ENCODE data around the gene ASB18. TPM values are rescaled to one million over a fixed set of nuclear protein-coding genes. Genes with fewer than 3 reads are reported as not detected.
"Not testable (repeated sequence)": the region's sequence is repeated elsewhere in the genome, so short reads cannot be mapped to it uniquely, and the experiment has no call there.

ASB18 gene
- total RNA-seq, 2 experiments from 2014 or later: not detected

- ChIA-PET POLR2A (no interaction called here), CTCF (no interaction called here)
- H3K4me1 Mint-ChIP-seq: no peaks in the 10 kb centered on the region
- H3K36me3 Mint-ChIP-seq (ENCODE audit: low read depth): no peaks in the 10 kb centered on the region
- no peaks in the 10 kb centered on the region for H3K9me3 Mint-ChIP-seq (ENCODE audit: low read depth)
- intact Hi-C loops (cut with DNase I, micrococcal nuclease): no loop called here
- H3K27ac Mint-ChIP-seq: no peak overlapping the region
- peaks cover 11% of the 10 kb centered on the region for H3K27me3 Mint-ChIP-seq
- ATAC-seq: no peak
- no peak for DNase-seq
- no peak overlapping the region for H3K4me3 Mint-ChIP-seq
These were observed 31.3 kb upstream of the ASB18 start for GRCh38 chr2:236295481-236295880.

DNA sequence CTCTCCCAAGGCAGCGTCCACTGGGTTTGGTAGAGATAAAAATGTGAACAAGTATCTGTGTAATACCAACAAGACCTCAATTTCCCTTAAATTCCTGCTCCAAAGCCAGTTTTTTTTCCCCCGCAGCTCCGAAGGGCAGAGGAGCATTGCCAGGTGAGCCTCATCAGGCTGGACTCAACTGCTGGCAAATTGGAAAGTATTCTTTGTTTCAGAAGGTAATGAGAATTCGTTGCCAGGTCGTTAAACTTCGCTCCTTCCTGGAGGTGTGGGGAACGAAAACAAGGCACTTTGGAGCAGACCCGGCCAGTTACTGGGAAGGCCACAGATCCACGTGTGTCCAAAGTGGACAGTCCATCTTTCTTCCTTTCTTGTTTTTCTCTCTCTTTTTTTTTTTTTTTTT is 30.4 kb upstream of the ASB18 start:
- ATAC-seq: no peak
- H3K27me3 Mint-ChIP-seq: peaks cover 13% of the 10 kb centered on the region
- ChIA-PET CTCF (no interaction called here), POLR2A (no interaction called here)
- no peak overlapping the region for H3K4me3 Mint-ChIP-seq
- H3K4me1 Mint-ChIP-seq: no peaks in the 10 kb centered on the region
- no peaks in the 10 kb centered on the region for H3K36me3 Mint-ChIP-seq (ENCODE audit: low read depth)
- intact Hi-C loops (cut with DNase I, micrococcal nuclease): no loop called here
- no peaks in the 10 kb centered on the region for H3K9me3 Mint-ChIP-seq (ENCODE audit: low read depth)
- H3K27ac Mint-ChIP-seq: no peak overlapping the region
- DNase-seq: no peak

GRCh38 chr2:236293241-236293810 is 29.1 kb upstream of the ASB18 start:
- no peak for ATAC-seq
- Mint-ChIP-seq H3K36me3 (ENCODE audit: low read depth) (no peaks in the 10 kb centered on the region), H3K27ac (no peak overlapping the region), H3K9me3 (ENCODE audit: low read depth) (no peaks in the 10 kb centered on the region), H3K27me3 (peaks cover 20% of the 10 kb centered on the region), H3K4me1 (no peaks in the 10 kb centered on the region), H3K4me3 (no peak overlapping the region)
- intact Hi-C loops (cut with DNase I, micrococcal nuclease): no loop called here
- no peak for DNase-seq
- POLR2A ChIA-PET: no interaction called here
- CTCF ChIA-PET: interaction anchor here (0.6 kb wide), 1 partner anchor 14 kb away, joined by 5 read pairs; no protein-coding TSS in a partner anchor

- intact Hi-C loops (cut with DNase I, micrococcal nuclease): no loop called here
These were observed 27.7 kb upstream of the ASB18 start for GRCh38 chr2:236291911-236292310.

GRCh38 chr2:236291476-236291875 is 27.3 kb upstream of the ASB18 start:
- Mint-ChIP-seq H3K27ac (no peak overlapping the region), H3K4me3 (no peak overlapping the region), H3K9me3 (ENCODE audit: low read depth) (no peaks in the 10 kb centered on the region), H3K36me3 (ENCODE audit: low read depth) (no peaks in the 10 kb centered on the region), H3K4me1 (no peaks in the 10 kb centered on the region), H3K27me3 (peaks cover 31% of the 10 kb centered on the region)
- no peak for DNase-seq
- intact Hi-C loops (cut with DNase I, micrococcal nuclease): no loop called here
- ChIA-PET CTCF (no interaction called here), POLR2A (no interaction called here)
- ATAC-seq: no peak

More at GRCh38 chr2:236291911-236292310, 27.7 kb upstream of the ASB18 start:
- Mint-ChIP-seq H3K4me3 (no peak overlapping the region), H3K36me3 (ENCODE audit: low read depth) (no peaks in the 10 kb centered on the region), H3K27me3 (peaks cover 31% of the 10 kb centered on the region), H3K9me3 (ENCODE audit: low read depth) (no peaks in the 10 kb centered on the region), H3K4me1 (no peaks in the 10 kb centered on the region), H3K27ac (no peak overlapping the region)
- CTCF ChIA-PET: no interaction called here
- DNase-seq (no peak), ATAC-seq (no peak)
- POLR2A ChIA-PET: no interaction called here

- no peaks in the 10 kb centered on the region for H3K36me3 Mint-ChIP-seq (ENCODE audit: low read depth)
- ChIA-PET CTCF (no interaction called here), POLR2A (no interaction called here)
- no peaks in the 10 kb centered on the region for H3K4me1 Mint-ChIP-seq
- DNase-seq (no peak), ATAC-seq (no peak)
- intact Hi-C loops (cut with DNase I, micrococcal nuclease): no loop called here
- no peak overlapping the region for H3K27ac Mint-ChIP-seq
- no peak overlapping the region for H3K4me3 Mint-ChIP-seq
- H3K27me3 Mint-ChIP-seq: peaks cover 32% of the 10 kb centered on the region
- no peaks in the 10 kb centered on the region for H3K9me3 Mint-ChIP-seq (ENCODE audit: low read depth)
These were observed 26.7 kb upstream of the ASB18 start for GRCh38 chr2:236290742-236291425.

DNA sequence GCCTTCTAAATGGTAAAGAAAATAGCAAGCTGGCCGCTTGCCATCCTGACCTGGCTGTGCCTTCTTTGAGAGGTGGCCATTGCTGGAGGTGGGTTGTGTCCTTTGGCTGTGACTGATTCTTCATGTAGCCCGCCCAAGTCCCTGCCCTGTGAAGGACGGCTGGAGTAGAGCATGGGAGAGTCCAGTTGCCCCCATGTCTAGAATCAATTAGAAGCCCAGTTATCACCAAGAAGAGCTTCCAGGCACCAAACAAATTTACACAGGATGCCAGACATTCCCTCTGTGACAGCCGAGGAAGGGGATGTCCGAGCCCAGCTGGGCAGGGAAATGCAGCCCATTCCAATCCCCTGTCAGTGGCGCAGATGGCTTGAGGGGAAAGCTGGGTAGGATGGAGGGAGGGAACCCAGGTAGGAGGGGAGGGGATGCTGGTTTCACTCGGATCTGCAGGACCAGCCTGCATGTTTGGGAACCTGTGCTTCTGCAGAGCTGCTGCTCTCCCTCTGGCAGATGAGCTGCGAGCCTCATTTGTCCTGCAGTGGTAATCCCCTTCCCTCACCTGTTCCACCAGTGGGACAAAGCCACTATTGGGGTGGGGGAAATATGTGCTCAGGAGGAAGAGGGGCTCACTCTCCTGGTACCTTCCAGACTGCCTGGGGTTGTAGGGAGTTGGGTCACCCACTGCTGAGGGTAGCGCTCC is 25.7 kb upstream of the ASB18 start:
- intact Hi-C loops (cut with DNase I, micrococcal nuclease): no loop called here
- ChIA-PET POLR2A (no interaction called here), CTCF (interaction anchor here (0.7 kb wide), 1 partner anchor 608 kb away, joined by 3 read pairs; no protein-coding TSS in a partner anchor)
- ATAC-seq (no peak), DNase-seq (no peak)
- Mint-ChIP-seq H3K4me1 (no peaks in the 10 kb centered on the region), H3K36me3 (ENCODE audit: low read depth) (no peaks in the 10 kb centered on the region), H3K27ac (no peak overlapping the region), H3K9me3 (ENCODE audit: low read depth) (no peaks in the 10 kb centered on the region), H3K27me3 (peaks cover 30% of the 10 kb centered on the region), H3K4me3 (no peak overlapping the region)

DNA sequence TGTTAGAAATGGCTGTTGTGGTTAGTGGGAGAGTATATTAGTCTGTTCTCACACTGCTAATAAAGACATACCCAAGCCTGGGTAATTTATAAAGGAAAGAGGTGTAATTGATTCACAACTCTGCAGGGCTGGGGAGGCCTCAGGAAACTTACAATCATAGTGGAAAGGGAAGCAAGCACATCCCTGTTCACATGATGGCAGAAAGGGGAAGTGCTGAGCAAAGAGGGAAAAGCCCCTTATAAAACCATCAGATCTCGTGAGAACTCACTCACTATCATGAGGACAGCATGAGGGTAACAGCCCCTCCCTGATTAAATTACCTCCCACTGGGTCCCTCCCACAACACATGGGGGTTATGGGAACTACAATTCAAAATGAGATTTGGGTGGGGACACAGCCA is 24.2 kb upstream of the ASB18 start:
- intact Hi-C loops (cut with DNase I, micrococcal nuclease); DNase-seq; ATAC-seq; H3K4me3 Mint-ChIP-seq; POLR2A ChIA-PET; H3K36me3 Mint-ChIP-seq (ENCODE audit: low read depth); H3K27ac Mint-ChIP-seq; CTCF ChIA-PET; H3K9me3 Mint-ChIP-seq (ENCODE audit: low read depth); H3K4me1 Mint-ChIP-seq: not testable (repeated sequence)
- peaks cover 28% of the 10 kb centered on the region for H3K27me3 Mint-ChIP-seq

DNA sequence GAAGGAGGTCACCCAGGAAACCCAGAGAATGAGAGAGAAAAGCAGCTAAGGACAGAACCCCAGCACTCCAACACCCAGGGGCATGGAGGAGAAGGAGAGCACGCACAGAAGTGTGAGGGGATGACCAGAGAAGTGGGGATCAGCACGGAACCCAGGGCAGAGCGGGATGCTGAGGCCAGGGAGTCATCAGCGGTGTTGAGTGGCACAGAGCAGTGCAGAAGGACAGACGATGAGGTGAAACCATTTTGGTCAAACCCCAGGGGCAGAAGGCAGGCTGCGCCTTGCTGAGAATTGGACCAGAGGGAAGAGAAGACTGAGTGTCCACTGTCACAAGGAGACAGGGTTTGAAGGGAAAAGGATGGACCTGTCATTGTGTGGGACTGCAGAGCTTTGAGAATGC is 23.4 kb upstream of the ASB18 start:
- Mint-ChIP-seq H3K4me3 (no peak overlapping the region), H3K9me3 (ENCODE audit: low read depth) (peaks cover 2% of the 10 kb centered on the region), H3K27ac (no peak overlapping the region), H3K4me1 (no peaks in the 10 kb centered on the region), H3K27me3 (peaks cover 31% of the 10 kb centered on the region), H3K36me3 (ENCODE audit: low read depth) (no peaks in the 10 kb centered on the region)
- CTCF ChIA-PET: no interaction called here
- intact Hi-C loops (cut with DNase I, micrococcal nuclease): no loop called here
- DNase-seq (no peak), ATAC-seq (no peak)
- POLR2A ChIA-PET: no interaction called here

GRCh38 chr2:236286873-236287545 is 22.8 kb upstream of the ASB18 start:
- ChIA-PET CTCF (no interaction called here), POLR2A (no interaction called here)
- peaks cover 36% of the 10 kb centered on the region for H3K27me3 Mint-ChIP-seq
- H3K27ac Mint-ChIP-seq: no peak overlapping the region
- H3K4me1 Mint-ChIP-seq: no peaks in the 10 kb centered on the region
- no peaks in the 10 kb centered on the region for H3K36me3 Mint-ChIP-seq (ENCODE audit: low read depth)
- no peak overlapping the region for H3K4me3 Mint-ChIP-seq
- peaks cover 2% of the 10 kb centered on the region for H3K9me3 Mint-ChIP-seq (ENCODE audit: low read depth)
- intact Hi-C loops (cut with DNase I, micrococcal nuclease): no loop called here
- DNase-seq (no peak), ATAC-seq (no peak)

- no peak overlapping the region for H3K4me3 Mint-ChIP-seq
- ChIA-PET CTCF (interaction anchor here (1.0 kb wide), 1 partner anchor 8 kb away, joined by 3 read pairs; no protein-coding TSS in a partner anchor), POLR2A (no interaction called here)
- no peaks in the 10 kb centered on the region for H3K36me3 Mint-ChIP-seq (ENCODE audit: low read depth)
- H3K27me3 Mint-ChIP-seq: peaks cover 26% of the 10 kb centered on the region
- H3K4me1 Mint-ChIP-seq: no peaks in the 10 kb centered on the region
- no peak for DNase-seq
- intact Hi-C loops (cut with DNase I, micrococcal nuclease): no loop called here
- peaks cover 2% of the 10 kb centered on the region for H3K9me3 Mint-ChIP-seq (ENCODE audit: low read depth)
- ATAC-seq: no peak
- no peak overlapping the region for H3K27ac Mint-ChIP-seq
These were observed 20.0 kb upstream of the ASB18 start for GRCh38 chr2:236284208-236284607.

GRCh38 chr2:236282406-236282805 is 18.2 kb upstream of the ASB18 start:
- Mint-ChIP-seq H3K4me1 (no peaks in the 10 kb centered on the region), H3K4me3 (no peak overlapping the region), H3K9me3 (ENCODE audit: low read depth) (peaks cover 2% of the 10 kb centered on the region), H3K27me3 (peaks cover 24% of the 10 kb centered on the region), H3K36me3 (ENCODE audit: low read depth) (no peaks in the 10 kb centered on the region), H3K27ac (no peak overlapping the region)
- DNase-seq (no peak), ATAC-seq (no peak)
- POLR2A ChIA-PET: no interaction called here
- intact Hi-C loops (cut with DNase I, micrococcal nuclease): no loop called here
- CTCF ChIA-PET: no interaction called here
